ENCODE measurements around the gene IL17RA.

The IL17RA gene

DNA sequence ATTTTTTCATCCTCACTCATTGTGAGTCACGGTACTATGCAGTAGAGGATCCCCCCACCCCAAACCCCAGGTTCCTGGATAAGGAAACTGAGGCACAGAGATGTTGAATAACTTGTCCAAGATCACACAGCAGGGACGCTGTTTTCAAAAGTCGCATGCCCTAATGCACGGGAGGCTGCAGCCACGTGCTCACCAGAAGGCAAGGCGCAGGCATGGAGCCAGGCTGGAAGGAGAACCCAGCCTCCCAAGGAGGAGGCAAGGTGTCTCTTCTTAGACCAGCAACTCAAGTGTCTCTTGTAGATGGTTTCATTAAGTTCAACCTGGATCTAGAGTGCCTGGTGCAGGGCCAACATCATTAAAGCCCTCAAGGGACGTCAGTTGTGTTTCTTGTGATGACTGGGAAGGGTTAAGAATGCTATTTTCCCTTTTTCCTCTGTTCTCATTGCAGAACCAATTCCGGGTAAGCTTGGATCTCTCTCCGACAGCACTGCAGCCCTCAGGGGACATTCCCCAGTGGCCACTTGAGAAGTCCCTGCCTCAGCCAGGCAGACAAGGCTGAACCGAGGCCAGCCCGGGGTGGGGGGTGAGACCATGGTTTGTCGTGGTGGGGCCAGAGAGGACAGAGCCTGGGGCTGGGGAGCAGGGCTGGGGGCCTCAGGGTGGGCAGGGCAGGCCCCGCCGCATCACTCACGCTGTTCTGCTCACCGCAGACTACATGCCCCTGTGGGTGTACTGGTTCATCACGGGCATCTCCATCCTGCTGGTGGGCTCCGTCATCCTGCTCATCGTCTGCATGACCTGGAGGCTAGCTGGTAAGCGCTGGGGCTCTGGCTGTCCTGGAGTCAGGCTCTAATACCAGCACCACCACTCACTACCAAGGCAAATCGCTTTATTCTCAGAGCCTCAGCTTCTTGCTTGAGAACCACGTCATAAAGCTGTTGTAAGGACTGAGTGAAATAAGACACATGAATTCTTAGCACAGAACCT, 20.6 kb downstream of the IL17RA start:
- DNase-seq (ENCODE audit: low read depth in 2 of 2): no peak

- DNase-seq (ENCODE audit: low read depth in 2 of 2): no peak
Observed at GRCh38 chr22:17106161-17106784, 21.5 kb downstream of the IL17RA start.

GRCh38 chr22:17106785-17107546, 22.2 kb downstream of the IL17RA start:
- DNase-seq (ENCODE audit: low read depth in 2 of 2): no peak

GRCh38 chr22:17107547-17107810, 22.7 kb downstream of the IL17RA start:
- no peak for DNase-seq (ENCODE audit: low read depth in 2 of 2)

DNA sequence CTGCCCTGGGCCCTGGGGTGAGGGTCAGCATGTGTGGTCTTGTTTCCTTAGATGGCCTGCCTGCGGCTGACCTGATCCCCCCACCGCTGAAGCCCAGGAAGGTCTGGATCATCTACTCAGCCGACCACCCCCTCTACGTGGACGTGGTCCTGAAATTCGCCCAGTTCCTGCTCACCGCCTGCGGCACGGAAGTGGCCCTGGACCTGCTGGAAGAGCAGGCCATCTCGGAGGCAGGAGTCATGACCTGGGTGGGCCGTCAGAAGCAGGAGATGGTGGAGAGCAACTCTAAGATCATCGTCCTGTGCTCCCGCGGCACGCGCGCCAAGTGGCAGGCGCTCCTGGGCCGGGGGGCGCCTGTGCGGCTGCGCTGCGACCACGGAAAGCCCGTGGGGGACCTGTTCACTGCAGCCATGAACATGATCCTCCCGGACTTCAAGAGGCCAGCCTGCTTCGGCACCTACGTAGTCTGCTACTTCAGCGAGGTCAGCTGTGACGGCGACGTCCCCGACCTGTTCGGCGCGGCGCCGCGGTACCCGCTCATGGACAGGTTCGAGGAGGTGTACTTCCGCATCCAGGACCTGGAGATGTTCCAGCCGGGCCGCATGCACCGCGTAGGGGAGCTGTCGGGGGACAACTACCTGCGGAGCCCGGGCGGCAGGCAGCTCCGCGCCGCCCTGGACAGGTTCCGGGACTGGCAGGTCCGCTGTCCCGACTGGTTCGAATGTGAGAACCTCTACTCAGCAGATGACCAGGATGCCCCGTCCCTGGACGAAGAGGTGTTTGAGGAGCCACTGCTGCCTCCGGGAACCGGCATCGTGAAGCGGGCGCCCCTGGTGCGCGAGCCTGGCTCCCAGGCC, 23.7 kb downstream of the IL17RA start:
- no peak for DNase-seq (ENCODE audit: low read depth in 2 of 2)

DNA sequence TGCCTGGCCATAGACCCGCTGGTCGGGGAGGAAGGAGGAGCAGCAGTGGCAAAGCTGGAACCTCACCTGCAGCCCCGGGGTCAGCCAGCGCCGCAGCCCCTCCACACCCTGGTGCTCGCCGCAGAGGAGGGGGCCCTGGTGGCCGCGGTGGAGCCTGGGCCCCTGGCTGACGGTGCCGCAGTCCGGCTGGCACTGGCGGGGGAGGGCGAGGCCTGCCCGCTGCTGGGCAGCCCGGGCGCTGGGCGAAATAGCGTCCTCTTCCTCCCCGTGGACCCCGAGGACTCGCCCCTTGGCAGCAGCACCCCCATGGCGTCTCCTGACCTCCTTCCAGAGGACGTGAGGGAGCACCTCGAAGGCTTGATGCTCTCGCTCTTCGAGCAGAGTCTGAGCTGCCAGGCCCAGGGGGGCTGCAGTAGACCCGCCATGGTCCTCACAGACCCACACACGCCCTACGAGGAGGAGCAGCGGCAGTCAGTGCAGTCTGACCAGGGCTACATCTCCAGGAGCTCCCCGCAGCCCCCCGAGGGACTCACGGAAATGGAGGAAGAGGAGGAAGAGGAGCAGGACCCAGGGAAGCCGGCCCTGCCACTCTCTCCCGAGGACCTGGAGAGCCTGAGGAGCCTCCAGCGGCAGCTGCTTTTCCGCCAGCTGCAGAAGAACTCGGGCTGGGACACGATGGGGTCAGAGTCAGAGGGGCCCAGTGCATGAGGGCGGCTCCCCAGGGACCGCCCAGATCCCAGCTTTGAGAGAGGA, 24.5 kb downstream of the IL17RA start:
- DNase-seq (ENCODE audit: low read depth in 2 of 2): no peak

DNA sequence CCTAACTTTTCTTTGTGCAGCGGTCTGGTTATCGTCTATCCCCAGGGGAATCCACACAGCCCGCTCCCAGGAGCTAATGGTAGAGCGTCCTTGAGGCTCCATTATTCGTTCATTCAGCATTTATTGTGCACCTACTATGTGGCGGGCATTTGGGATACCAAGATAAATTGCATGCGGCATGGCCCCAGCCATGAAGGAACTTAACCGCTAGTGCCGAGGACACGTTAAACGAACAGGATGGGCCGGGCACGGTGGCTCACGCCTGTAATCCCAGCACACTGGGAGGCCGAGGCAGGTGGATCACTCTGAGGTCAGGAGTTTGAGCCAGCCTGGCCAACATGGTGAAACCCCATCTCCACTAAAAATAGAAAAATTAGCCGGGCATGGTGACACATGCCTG, 25.2 kb downstream of the IL17RA start:
- DNase-seq (ENCODE audit: low read depth in 2 of 2): no peak

GRCh38 chr22:17110791-17111550, 26.2 kb downstream of the IL17RA start:
- no peak for DNase-seq (ENCODE audit: low read depth in 2 of 2)

- DNase-seq (ENCODE audit: low read depth in 2 of 2): no peak
Observed at GRCh38 chr22:17112491-17113042, 27.8 kb downstream of the IL17RA start.

- no peak for DNase-seq (ENCODE audit: low read depth in 2 of 2)
Observed at GRCh38 chr22:17113600-17113999, 28.8 kb downstream of the IL17RA start.

- DNase-seq (ENCODE audit: low read depth in 2 of 2): no peak
Observed at GRCh38 chr22:17114173-17114897, 29.5 kb downstream of the IL17RA start.

DNA sequence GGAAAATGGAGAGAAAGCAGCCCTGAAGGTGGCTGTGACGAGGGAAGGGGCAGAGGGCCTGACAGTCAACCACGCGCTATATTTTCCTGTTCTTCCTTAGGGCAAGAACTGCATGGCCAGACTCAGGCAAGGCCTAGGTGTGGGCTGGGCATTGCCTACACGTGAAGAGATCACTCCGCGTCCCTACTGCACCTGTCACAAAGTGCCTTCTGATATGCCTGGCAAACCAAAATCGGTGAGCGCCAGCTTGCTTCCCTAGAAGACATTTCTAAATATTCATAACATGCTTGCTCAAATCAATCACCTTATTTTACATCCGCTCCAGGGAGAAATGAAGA, 30.1 kb downstream of the IL17RA start:
- no peak for DNase-seq (ENCODE audit: low read depth in 2 of 2)

- DNase-seq (ENCODE audit: low read depth in 2 of 2): no peak
Observed at GRCh38 chr22:17115236-17115635, 30.4 kb downstream of the IL17RA start.

GRCh38 chr22:17115945-17116565, 31.3 kb downstream of the IL17RA start:
- no peak for DNase-seq (ENCODE audit: low read depth in 2 of 2)

GRCh38 chr22:17116572-17117330, 32.0 kb downstream of the IL17RA start:
- DNase-seq (ENCODE audit: low read depth in 2 of 2): no peak

DNA sequence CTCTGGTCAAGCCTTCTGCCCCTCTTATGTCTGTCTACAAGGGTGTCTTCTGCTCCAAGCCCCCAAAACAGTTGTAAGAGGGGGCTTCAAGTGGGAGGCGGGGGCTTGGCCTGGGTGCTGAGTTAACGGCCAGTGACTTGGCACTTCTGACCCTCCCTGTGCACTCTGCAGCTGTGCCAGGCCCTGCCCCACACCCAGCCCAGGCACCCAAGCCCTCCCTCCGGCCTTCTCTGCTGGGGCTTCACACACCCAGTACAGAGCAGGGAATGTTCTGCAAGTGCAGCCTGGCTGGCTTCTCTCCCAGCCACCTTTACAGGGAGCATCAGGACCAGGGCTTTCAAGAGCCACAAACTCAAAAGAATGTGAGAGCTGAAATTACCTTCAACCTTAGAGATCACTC, 32.6 kb downstream of the IL17RA start:
- DNase-seq (ENCODE audit: low read depth in 2 of 2): no peak

DNA sequence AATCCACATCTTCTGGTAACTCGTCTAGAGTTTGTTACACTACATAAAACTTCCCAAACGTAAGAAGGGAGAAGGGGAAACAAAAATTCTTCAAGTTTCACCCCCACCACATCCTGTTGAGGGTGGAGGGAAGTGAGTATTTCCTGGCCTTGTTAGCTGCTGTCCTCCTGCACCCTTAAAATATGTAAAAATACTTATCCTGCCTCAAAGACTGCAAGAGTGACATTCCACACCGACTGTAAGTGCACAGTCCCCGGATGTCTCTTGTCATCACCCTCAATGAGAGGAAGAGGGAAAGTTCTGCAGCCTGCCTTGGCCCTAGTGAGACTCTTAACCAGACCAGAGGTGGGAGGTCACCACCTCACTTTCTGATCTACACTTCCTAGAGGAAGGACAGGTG, 33.1 kb downstream of the IL17RA start:
- DNase-seq (ENCODE audit: low read depth in 2 of 2): no peak

- no peak for DNase-seq (ENCODE audit: low read depth in 2 of 2)
Observed at GRCh38 chr22:17118342-17118741, 33.5 kb downstream of the IL17RA start.
